Activated CD8-positive, alpha-beta T cell treated with anti-CD3 and anti-CD28 coated beads, Interleukin-2, amount 10 ng/mL, durations not matched to agents 7 days and 5 days (primary cell): ENCODE measurements around the gene TAF11L2. TPM values are rescaled to one million over a fixed set of nuclear protein-coding genes. Genes with fewer than 3 reads are reported as not detected.
"Not testable (repeated sequence)": the region's sequence is repeated elsewhere in the genome, so short reads cannot be mapped to it uniquely, and the experiment has no call there.

Experiments used
- ATAC-seq: fragments of 150-1000 bp; cut with Tn5 transposase; one replicate; pipeline ENCODE4 v1.10.0; 2021; ENCODE audit warnings: moderate library complexity
- CTCF ChIA-PET: fragments of 350-600 bp; sonication (Branson Sonifier 250); formaldehyde crosslinking; loops from one replicate; lab custom pipeline; 2021; ENCODE audit warnings: antibody characterized with exemption; lab: Charles Lee
- POLR2A ChIA-PET: fragments of 350-600 bp; sonication (Branson Sonifier 250); formaldehyde crosslinking; loops from one replicate; lab custom pipeline; 2021; ENCODE audit warnings: antibody characterized with exemption; lab: Charles Lee
- DNase-seq: peaks from one replicate; pipeline ENCODE4 v3.0.0-alpha.2; 2020
- H3K27ac Mint-ChIP-seq: one replicate; pipeline ENCODE4 v1.8.0; 2021; ENCODE audit warnings: mild to moderate bottlenecking, mixed read lengths
- H3K27me3 Mint-ChIP-seq: one replicate; pipeline ENCODE4 v1.8.0; 2021; ENCODE audit warnings: low read depth, mixed read lengths
- H3K36me3 Mint-ChIP-seq: one replicate; pipeline ENCODE4 v1.8.0; 2021; ENCODE audit warnings: low read depth, mixed read lengths
- H3K4me1 Mint-ChIP-seq: one replicate; pipeline ENCODE4 v1.8.0; 2021; ENCODE audit warnings: low read depth, mixed read lengths
- H3K4me3 Mint-ChIP-seq: one replicate; pipeline ENCODE4 v1.8.0; 2021; ENCODE audit warnings: mild to moderate bottlenecking, mixed read lengths
- H3K9me3 Mint-ChIP-seq: one replicate; pipeline ENCODE4 v1.8.0; 2022; ENCODE audit warnings: mixed read lengths; ENCODE audit not compliant: insufficient read depth
- total RNA-seq, 2 experiments: library from RNA; stranded (reverse); gene quantifications; one replicate each; pipeline ENCODE4 v1.2.3, GENCODE V29; 2021

TAF11L2 gene
- total RNA-seq, 2 experiments from 2014 or later = not detected

DNA sequence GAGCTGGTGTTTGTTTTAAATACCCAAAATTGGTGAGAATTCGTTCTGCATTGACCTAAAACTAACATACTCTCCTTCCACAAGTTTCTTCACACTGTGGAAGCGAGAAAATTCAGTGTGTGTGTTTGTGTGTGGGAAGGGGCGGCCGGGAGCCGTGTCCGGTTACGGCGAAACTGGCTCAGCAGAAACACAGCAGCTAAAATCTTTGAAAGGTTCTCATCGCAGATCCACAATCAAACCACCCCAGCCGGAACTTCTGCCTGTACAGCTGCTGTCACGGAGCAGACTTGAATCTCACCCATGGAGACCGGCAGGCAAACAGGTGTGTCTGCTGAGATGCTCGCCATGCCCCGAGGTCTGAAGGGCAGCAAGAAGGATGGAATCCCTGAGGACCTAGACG is 30.3 kb downstream of the TAF11L2 start, which contains the start of gene TAF11L6:
TAF11L6 (plus strand) TSS at position 301 of the 400 bp plus-strand sequence.
- CTCF ChIA-PET, H3K36me3 Mint-ChIP-seq, DNase-seq, POLR2A ChIA-PET, H3K27ac Mint-ChIP-seq, H3K9me3 Mint-ChIP-seq, ATAC-seq, H3K4me3 Mint-ChIP-seq, H3K27me3 Mint-ChIP-seq, H3K4me1 Mint-ChIP-seq: not testable (repeated sequence)

Other genes starting within 250 kb of the TAF11L2 start
- not detected for gene TAF11L3, start 20.1 kb downstream of the TAF11L2 start, total RNA-seq
- gene TAF11L4, start 23.6 kb downstream of the TAF11L2 start, total RNA-seq = not detected
- not detected for gene TAF11L5, start 27.0 kb downstream of the TAF11L2 start, total RNA-seq
- gene TAF11L6, start 30.4 kb downstream of the TAF11L2 start, total RNA-seq = not detected
- gene TAF11L7, start 87.5 kb downstream of the TAF11L2 start, total RNA-seq = not detected
- gene TAF11L8, start 92.7 kb downstream of the TAF11L2 start, total RNA-seq = not detected
- not detected for gene TAF11L9, start 96.2 kb downstream of the TAF11L2 start, total RNA-seq
- gene TAF11L10, start 99.6 kb downstream of the TAF11L2 start, total RNA-seq = not detected
- gene TAF11L11, start 106.0 kb downstream of the TAF11L2 start, total RNA-seq = not detected
- not detected for gene TAF11L12, start 112.2 kb downstream of the TAF11L2 start, total RNA-seq
- not detected for gene TAF11L13, start 133.9 kb downstream of the TAF11L2 start, total RNA-seq
- gene TAF11L14, start 136.2 kb downstream of the TAF11L2 start, total RNA-seq = not detected